Psoas muscle (tissue), 8 donors: ENCODE data around the gene DCC. TPM values are rescaled to one million over a fixed set of nuclear protein-coding genes. Genes with fewer than 3 reads are reported as not detected.
"Not testable (repeated sequence)": the region's sequence is repeated elsewhere in the genome, so short reads cannot be mapped to it uniquely, and the experiment has no call there.

Experiments used
- ATAC-seq, 4 donors: fragments of 200-7000 bp; cut with Tn5 transposase; one replicate each; pipeline ENCODE4 v1.9.1; 2020; ENCODE audit warnings: moderate library complexity in 3 of 4, mild to moderate bottlenecking in 2 of 4
- DNase-seq, 2 donors: peaks; one replicate each; pipeline ENCODE4 v3.0.0-alpha.2; 2020
- H3K27ac ChIP-seq: fragments of 200-600 bp; one replicate; pipeline ENCODE4 v1.8.0; 2022
- H3K27me3 ChIP-seq, 3 donors: fragments of 200-600 bp in 1 of 3; one replicate each; pipeline versions ENCODE4 v1.6.1 to v1.8.0; 2013 to 2022; ENCODE audit warnings: low read length in 2 of 3, mild to moderate bottlenecking in 2 of 3, moderate library complexity in 1 of 3; ENCODE audit not compliant: insufficient read depth in 3 of 3
- H3K36me3 ChIP-seq, 2 donors: fragments of 200-600 bp in 1 of 2; one replicate each; pipeline versions ENCODE4 v1.6.1 to v1.8.0; 2013 to 2022; ENCODE audit warnings: low read depth in 1 of 2, mild to moderate bottlenecking in 1 of 2, moderate library complexity in 1 of 2; ENCODE audit not compliant: insufficient read depth in 1 of 2
- H3K4me1 ChIP-seq: fragments of 200-600 bp; one replicate; pipeline ENCODE4 v1.8.0; 2022
- H3K4me3 ChIP-seq: fragments of 200-600 bp; one replicate; pipeline ENCODE4 v1.8.0; 2022; ENCODE audit warnings: mild to moderate bottlenecking
- H3K9me3 ChIP-seq: fragments of 200-600 bp; one replicate; pipeline ENCODE4 v1.8.0; 2022
- CTCF ChIP-seq: fragments of 200-600 bp; IDR thresholded peaks from one replicate; pipeline ENCODE4 v1.8.0; 2022; ENCODE audit warnings: antibody characterized with exemption
- WGBS, 3 donors: extraction: QIAGEN DNeasy Blood & Tissue Kit; methylation state at CpG; one replicate each; pipeline versions ENCODE4 v1.1.6 to v1.1.7; 2013; 5-methylcytosine and 5-hydroxymethylcytosine counted together
- intact Hi-C, 2 donors: fragments of 100-400 bp; cut with DNase I; formaldehyde crosslinking; loops; one replicate each; pipeline versions ENCODE4 v1.11.0 to v1.14.2; 2022
- polyA plus RNA-seq, 3 donors: library from polyadenylated mRNA; stranded (reverse); fragments of 200-250 nt; gene quantifications; one replicate each; pipeline ENCODE4 v1.2.3, GENCODE V29; 2013
- total RNA-seq, 4 donors: library from RNA; stranded (reverse); fragmentation: NEBNext Ultra II Directional in 2 of 4; extraction: Animal tissue kit (Norgen Biotek cat#: 25700) in 2 of 4; gene quantifications; one replicate each; pipeline versions ENCODE4 v1.2.1 to v1.2.4, GENCODE V29; 2021 to 2023
- donor health status: healthy with polysubstance abuse.
- donor health status: DM: no; HTN: no; CAD: no; lungs with moderate emphysema.
- donor health status: Bipolar disorder and iron deficiency.
- donor health status: healthy.
- donor health status: DM: yes; HTN: yes; CAD: no.
- donor health status: DM: no; HTN: no; CAD: no.
- donor health status: DM: no; HTN: no; CAD: no.
- donor health status: DM: yes; HTN: yes; CAD: no.

DCC gene
- total and polyA plus RNA-seq, 7 donors: 0.01 to 0.02 TPM; not detected in 5

GRCh38 chr18:53496028-53496427 lies 1156.0 kb downstream of the DCC start:
- Histone ChIP-seq H3K4me3 (no peak overlapping the region), H3K36me3 (no peaks in the 10 kb centered on the region), H3K9me3 (no peaks in the 10 kb centered on the region), H3K4me1 (no peaks in the 10 kb centered on the region), H3K27ac (no peak overlapping the region), H3K27me3 (no peaks in the 10 kb centered on the region)
- intact Hi-C loops: no loop called here
- DNase-seq: no peak
- no peak for ATAC-seq
- TF ChIP-seq CTCF: no peak
- WGBS, 3 donors: 51 to 80% (median 65%) methylated on average over 3 of the region's 3 CpGs

GRCh38 chr18:53503914-53504441 lies 1164.0 kb downstream of the DCC start:
- Histone ChIP-seq H3K27me3 (no peaks in the 10 kb centered on the region), H3K9me3 (no peaks in the 10 kb centered on the region), H3K4me3 (no peak overlapping the region), H3K27ac (no peak overlapping the region), H3K4me1 (no peaks in the 10 kb centered on the region), H3K36me3 (no peaks in the 10 kb centered on the region)
- TF ChIP-seq CTCF: no peak
- intact Hi-C loops: no loop called here
- ATAC-seq (no peak), DNase-seq (no peak)
- 23 to 29% (median 28%) methylated on average over 7 of the region's 7 CpGs for WGBS, 3 donors

GRCh38 chr18:53508529-53508928 lies 1168.5 kb downstream of the DCC start:
- TF ChIP-seq CTCF: no peak
- ATAC-seq: no peak

GRCh38 chr18:53509886-53510285 lies 1169.9 kb downstream of the DCC start:
- intact Hi-C loops: no loop called here
- Histone ChIP-seq H3K36me3 (no peaks in the 10 kb centered on the region), H3K27ac (no peak overlapping the region), H3K4me1 (no peaks in the 10 kb centered on the region), H3K27me3 (no peaks in the 10 kb centered on the region), H3K9me3 (no peaks in the 10 kb centered on the region), H3K4me3 (no peak overlapping the region)
- 70 to 80% (median 79%) methylated on average over 2 of the region's 2 CpGs for WGBS, 3 donors
- no peak for DNase-seq
- no peak for TF ChIP-seq CTCF
- no peak for ATAC-seq

More at GRCh38 chr18:53508529-53508928, 1168.5 kb downstream of the DCC start:
- no peak for DNase-seq
- Histone ChIP-seq H3K27me3 (no peaks in the 10 kb centered on the region), H3K4me3 (no peak overlapping the region), H3K36me3 (no peaks in the 10 kb centered on the region), H3K9me3 (no peaks in the 10 kb centered on the region), H3K27ac (no peak overlapping the region), H3K4me1 (no peaks in the 10 kb centered on the region)
- intact Hi-C loops: no loop called here
- WGBS, 3 donors: 50 to 61% (median 56%) methylated on average over 3 of the region's 3 CpGs

GRCh38 chr18:53511725-53512124 lies 1171.7 kb downstream of the DCC start:
- DNase-seq, H3K4me3 ChIP-seq, intact Hi-C loops, H3K27ac ChIP-seq, H3K9me3 ChIP-seq, H3K27me3 ChIP-seq, H3K36me3 ChIP-seq, H3K4me1 ChIP-seq, ATAC-seq: not testable (repeated sequence)
- 69 to 75% (median 74%) methylated on average over 13 to 15 of the region's 15 CpGs for WGBS, 3 donors
